NCI-H146 (cell line): Measurements from ENCODE around the gene GTF2F2.
A peak's percentile ranks its signal among the peaks of the same experiment; 100 is the strongest.

Experiments
- DNase-seq: peaks from one replicate; lab custom pipeline; 2025; lab: John Stamatoyannopoulos, UW

GTF2F2 gene

GRCh38 chr13:45301263-45301662 lies 181.0 kb downstream of the GTF2F2 start:
- DNase-seq, result no peak

GRCh38 chr13:45302507-45302906 lies 182.2 kb downstream of the GTF2F2 start:
- DNase-seq, result no peak

DNA sequence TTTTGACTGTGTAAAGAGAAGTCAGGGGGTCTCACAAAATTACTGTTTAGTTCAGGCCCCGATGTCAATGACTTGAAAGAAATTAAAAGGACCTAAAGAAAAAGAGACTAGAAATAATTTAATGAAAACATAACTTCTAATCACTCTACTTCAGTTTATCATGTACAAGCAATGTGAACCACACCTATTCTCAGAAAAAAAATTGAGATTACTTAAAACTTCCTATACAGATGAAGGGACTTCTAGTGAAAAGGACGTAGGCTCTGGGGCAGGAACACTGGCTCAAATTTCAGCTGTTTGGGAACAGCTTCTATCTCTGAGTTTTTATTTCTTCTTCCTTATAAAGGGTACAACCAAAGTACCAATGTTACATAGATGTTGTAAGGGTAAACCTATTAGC lies 182.7 kb downstream of the GTF2F2 start:
- DNase-seq, result no peak

- no peak for DNase-seq
Measured at GRCh38 chr13:45303866-45304265, 183.6 kb downstream of the GTF2F2 start.

- no peak for DNase-seq
Measured at GRCh38 chr13:45305079-45305478, 184.8 kb downstream of the GTF2F2 start.

- DNase-seq, result no peak
Measured at GRCh38 chr13:45306966-45307365, 186.7 kb downstream of the GTF2F2 start.

DNA sequence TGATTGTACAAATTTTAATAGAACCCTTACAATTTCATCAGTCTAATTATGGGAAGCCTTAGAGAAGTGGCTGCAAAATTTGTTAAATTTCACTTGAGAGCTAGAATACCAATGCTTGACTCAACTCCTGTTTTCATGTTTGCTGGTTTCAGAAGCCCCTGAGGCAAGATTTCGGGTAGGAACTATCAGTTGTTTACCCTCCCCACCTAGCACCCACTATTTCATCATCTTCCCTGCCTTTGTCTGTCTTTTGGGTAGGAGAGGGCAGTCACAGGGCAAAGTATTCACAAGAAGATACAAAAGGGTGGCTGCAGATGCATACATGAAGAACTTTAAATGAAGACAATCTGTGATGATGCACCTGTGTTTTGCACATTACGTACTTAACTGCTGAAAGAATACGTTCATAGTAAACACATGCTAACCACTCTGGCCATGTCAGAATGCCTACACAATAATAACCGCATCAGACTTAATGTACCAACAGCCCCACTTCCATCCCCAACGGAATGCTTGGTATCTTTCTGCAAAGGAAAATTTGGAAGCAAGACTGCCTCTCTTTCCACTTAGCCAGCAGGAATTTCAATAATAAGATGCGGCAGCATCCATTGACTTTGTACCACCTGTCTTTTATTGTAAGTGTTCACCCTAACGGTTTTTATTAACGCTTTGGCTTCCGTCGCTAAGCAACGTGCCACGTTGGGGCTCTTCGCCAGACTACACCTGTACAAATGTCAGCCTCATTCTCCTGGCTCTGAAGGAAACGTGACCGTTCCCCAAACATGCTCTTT lies 190.2 kb downstream of the GTF2F2 start:
- peak; percentile 60 for DNase-seq

DNA sequence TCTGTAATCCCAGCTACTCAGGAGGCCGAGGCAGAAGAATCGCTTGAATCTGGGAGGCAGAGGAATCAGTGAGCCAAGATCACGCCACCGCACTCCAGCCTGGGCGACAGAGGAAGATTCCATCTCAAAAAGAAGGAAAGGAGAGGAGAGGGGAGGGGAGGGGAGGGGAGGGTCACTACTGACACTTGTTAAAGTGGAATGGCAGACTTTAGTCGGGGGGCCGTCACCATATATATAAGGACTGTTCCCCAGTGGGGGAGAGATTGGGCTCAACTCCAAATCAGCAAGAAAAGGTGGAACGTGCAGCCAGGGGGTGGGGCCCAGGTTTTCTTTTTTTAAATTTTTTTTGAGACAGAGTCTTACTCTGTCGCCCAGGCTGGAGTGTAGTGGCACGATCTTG lies 194.5 kb downstream of the GTF2F2 start:
- no peak for DNase-seq

- no peak for DNase-seq
Measured at GRCh38 chr13:45315520-45316167, 195.3 kb downstream of the GTF2F2 start.

GRCh38 chr13:45316338-45316737 lies 196.0 kb downstream of the GTF2F2 start:
- no peak for DNase-seq

DNA sequence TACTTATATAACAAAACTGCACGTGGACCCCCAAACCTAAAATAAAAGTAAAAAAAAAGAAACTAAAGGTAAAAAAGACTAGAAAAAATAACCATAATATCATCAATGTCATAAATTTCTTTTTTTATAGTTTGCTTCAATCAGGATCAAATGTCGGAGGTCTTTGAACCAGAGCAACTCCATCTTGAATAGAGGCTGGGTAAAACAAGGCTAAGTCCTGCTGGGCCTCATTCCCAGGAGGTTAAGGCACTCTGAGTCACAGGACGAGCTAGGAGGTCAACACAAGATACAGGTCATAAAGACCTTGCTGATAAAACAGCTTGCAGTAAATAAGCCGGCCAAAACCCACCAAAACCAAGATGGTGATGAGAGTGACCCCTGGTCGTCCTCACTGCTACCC lies 196.7 kb downstream of the GTF2F2 start:
- no peak for DNase-seq

DNA sequence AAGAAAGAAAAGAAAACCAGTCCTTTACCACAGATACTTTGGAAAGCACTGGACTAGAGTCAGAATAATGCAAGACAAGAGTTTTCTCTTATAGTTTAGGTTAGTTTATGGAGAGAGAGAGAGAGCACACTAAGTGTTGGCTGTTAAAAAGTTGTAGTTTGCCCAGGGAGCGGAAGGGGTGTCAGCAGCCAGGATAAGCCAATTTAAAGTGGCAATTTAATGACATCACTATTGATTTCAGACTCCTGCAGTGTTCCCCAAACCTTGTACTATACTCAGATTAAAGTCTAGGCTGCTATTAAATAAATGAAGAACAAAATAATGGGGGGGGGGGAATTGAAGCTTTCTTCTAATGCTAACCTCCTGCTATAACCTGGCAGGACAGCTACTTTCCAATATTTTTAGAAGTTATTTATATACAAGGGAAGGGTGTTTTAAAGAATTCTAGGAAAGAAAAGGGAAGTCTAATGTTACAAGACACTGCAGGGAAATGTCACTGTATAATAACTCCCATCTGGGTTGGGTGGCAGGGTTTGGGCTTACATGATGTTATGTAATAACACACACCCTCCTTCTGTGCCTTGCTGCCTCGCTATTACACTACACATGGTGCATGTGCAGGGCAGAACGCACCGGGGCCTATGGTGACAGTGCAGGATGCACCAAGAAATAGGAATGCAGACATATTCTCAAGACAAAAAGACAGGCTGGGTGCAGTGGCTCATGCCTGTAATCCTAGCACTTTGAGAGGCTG lies 200.7 kb downstream of the GTF2F2 start:
- DNase-seq, result no peak

DNA sequence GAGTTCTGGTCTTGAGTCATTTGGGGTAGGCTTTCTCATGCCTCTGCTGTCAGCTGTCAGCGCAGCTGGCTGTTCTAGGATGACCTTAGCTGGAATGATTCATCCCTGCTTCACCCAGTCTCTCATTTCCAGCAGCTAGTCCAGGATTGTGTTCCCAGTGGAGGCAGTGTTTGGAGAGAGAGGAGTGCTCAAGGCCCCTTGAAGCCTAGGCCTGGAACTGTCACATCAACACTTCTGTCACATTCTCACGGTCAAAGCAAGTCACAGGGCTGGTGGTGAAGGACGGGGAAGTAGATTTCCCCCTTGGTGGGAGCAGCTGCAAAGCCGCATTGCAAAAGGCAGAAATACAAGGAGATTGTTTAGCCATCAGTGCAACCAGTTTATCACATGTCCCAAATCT lies 205.5 kb downstream of the GTF2F2 start:
- no peak for DNase-seq

GRCh38 chr13:45327253-45327955 lies 207.1 kb downstream of the GTF2F2 start:
- DNase-seq, result no peak

- DNase-seq, result no peak
Measured at GRCh38 chr13:45328661-45329111, 208.4 kb downstream of the GTF2F2 start.

GRCh38 chr13:45331123-45331619 lies 210.9 kb downstream of the GTF2F2 start:
- no peak for DNase-seq

GRCh38 chr13:45331692-45332035 lies 211.4 kb downstream of the GTF2F2 start:
- no peak for DNase-seq

DNA sequence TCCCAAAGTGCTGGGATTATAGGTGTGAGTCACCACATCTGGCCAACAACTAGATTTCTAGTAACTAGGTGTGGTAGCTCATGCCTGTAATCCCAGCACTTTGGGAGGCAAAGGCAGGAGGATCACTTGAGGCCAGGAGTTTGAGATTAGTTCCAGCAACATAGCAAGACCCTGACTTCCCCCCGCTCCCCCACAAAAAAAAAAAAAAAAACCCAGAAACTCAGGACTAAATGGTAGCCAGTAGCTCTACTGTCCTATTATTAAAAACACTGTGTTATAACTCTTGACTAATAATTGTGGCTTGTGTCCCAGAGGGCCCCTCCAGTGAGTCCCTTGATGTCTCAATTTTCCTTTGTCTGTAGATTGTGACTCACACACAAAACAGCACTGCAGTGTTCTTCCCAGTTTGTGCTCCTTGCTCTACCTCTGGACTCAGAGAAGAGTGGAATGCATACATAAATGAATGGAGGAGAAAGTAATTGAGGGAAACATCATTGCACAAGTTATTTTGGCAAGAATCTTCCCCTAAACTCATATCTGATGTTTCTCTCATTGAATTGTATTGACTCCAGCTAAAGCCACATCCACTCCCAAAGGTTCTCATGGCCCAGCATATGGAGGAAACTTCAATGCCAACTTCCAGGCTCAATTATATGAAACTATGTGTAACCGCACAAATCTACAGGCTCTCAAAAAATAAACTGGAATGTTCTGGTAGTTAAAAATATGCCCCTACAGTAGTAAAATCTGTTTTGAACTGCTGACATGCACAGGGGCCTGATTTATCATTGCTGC lies 211.9 kb downstream of the GTF2F2 start:
- no peak for DNase-seq

DNA sequence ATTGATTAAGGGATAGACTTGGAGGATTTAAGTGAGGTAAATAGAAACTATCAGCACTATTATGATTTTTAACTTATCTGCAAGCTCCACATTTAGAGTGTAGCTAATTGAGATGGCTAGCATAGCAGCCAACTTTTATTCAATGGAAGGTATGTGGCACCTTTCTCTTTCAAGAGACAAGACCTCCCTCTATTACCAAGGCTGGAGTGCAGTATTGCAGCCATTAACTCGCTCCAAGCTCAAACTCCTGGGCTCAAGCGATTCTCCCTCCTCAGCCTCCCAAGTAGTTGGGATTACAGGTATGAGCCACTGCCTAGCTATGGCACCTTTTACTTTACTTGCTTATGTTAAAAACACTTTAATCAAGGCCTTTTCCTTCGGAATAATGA lies 212.5 kb downstream of the GTF2F2 start:
- DNase-seq, result no peak

DNA sequence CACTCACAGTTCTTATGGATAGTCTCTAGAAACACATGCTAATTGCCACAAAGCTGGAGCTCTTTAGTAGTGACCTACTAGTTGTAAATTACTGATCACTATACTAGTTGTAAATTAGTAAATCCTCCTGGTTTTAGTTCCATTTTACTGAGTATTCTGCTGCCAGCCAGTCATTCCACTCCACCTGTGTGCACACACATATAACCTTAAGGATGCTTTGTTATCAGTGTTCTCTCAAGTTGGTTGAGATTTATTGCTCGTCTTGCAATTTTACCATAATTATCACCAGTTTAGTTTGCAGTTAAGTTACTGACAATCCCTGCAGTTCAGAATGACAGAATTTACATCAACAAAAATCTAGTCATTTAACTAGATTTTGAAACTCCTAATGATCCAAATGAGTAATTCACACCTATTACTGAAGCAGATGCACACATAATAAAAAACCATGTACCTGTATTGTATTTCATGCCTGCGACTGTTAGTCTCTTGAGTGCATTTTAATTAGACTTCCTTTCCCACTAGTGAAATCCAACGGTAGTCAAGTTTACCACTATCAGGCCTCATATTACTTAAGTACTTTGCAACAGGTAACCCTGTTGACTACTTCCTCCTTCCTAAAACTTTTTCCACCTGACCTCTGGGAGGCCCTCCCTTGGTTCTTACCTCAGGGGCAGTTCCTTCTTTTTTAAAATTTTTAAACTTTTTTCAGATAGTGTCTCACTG lies 213.1 kb downstream of the GTF2F2 start:
- no peak for DNase-seq
